Glomerular endothelial cell (primary cell): ENCODE measurements around the gene MGAT5. TPM values are rescaled to one million over a fixed set of nuclear protein-coding genes. Genes with fewer than 3 reads are reported as not detected.

Experiments
- DNase-seq: peaks from one replicate; pipeline ENCODE4 v3.0.0-alpha.2; 2011; ENCODE audit warnings: low read depth, low spot score; ENCODE audit errors: extremely low read depth
- total RNA-seq: library from RNA; depleted of rRNA; stranded (reverse); fragments of >200 nt; gene quantifications from 2 replicates; pipeline ENCODE4 v1.2.3, GENCODE V29; 2015

MGAT5 gene, protein sequence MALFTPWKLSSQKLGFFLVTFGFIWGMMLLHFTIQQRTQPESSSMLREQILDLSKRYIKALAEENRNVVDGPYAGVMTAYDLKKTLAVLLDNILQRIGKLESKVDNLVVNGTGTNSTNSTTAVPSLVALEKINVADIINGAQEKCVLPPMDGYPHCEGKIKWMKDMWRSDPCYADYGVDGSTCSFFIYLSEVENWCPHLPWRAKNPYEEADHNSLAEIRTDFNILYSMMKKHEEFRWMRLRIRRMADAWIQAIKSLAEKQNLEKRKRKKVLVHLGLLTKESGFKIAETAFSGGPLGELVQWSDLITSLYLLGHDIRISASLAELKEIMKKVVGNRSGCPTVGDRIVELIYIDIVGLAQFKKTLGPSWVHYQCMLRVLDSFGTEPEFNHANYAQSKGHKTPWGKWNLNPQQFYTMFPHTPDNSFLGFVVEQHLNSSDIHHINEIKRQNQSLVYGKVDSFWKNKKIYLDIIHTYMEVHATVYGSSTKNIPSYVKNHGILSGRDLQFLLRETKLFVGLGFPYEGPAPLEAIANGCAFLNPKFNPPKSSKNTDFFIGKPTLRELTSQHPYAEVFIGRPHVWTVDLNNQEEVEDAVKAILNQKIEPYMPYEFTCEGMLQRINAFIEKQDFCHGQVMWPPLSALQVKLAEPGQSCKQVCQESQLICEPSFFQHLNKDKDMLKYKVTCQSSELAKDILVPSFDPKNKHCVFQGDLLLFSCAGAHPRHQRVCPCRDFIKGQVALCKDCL
- total RNA-seq = 63.7 and 75.1 TPM in 2 replicates

DNA sequence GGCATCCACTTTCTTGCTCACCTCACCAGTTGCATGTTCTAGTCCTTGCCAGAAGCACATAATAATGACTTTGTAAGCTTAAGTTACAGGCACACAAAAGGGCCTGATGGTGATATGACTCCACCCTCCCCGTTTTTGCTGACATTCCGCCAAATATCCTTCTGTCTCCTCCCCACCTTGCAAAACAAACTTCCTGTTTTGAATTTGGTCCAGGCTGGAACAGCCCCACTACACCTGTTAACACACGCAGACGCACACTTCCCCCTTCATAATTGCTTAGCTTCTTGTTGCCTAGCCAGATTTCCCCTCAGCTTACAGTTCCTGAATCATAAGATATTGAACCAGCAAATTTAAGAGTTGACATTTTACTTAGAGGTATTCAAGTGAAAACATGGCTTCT lies at the start of gene MGAT5:
MGAT5 (plus strand) TSS at position 269 of the 400 bp plus-strand sequence. CDS start 332 bp downstream, outside the sequence.
- no peak for DNase-seq

DNA sequence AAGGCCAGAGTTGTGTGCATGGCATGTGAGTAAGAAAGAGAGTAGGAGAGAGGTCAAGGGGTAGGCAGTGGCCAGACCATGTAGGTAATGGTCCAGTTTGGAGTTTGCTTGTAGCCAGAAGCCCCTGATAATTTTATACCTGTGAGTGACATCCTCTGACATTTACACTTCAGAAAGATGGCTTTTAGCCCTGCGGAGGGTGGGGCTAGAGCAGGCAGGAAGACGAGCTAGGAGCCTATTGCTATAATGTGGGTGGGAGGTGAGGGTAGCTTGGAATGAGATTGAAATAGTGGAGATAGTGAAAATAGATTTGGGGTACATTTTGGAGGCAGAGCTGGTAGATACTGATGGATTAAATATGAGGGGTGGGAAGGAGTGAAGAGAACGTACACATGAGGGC lies 48.8 kb upstream of the MGAT5 start:
- DNase-seq = no peak

DNA sequence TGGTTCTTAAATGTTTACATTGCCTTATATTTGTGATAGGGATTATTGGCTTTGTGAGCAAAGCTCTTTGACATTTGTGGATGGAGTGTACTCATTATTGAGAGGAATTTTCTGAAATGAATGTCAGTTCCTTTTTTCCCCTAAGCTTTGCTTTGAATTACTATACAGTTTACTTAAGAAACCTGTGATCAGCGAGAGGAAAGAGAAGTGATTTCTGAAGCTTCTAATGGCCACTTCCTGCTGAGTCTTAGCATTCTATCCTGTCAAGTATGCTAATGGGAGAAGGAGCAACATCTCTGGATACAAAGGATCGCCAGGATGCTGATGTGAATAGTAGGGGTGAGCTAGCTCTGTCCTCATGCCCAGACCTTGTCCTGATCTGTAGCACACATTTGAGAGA lies 47.8 kb upstream of the MGAT5 start:
- DNase-seq = no peak

DNA sequence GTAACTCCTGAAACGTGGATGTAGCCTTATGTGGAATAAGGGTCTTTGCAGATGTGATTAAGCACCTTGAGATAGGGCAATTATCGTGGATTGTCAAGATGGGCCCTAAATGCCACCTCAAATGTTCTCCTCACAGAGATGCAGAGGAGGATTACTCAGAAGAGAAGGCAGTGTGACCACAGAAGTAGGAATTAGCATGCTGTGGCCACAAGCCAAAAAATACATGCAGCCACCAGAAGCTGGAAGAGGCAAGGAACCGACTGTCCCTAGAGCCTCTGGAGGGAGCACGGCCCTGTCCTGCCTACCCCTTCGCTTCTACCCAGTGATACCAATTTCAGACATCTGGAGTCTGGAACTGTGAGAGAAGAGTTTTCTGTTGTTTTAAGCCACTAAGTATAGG lies 47.3 kb upstream of the MGAT5 start:
- no peak for DNase-seq

DNA sequence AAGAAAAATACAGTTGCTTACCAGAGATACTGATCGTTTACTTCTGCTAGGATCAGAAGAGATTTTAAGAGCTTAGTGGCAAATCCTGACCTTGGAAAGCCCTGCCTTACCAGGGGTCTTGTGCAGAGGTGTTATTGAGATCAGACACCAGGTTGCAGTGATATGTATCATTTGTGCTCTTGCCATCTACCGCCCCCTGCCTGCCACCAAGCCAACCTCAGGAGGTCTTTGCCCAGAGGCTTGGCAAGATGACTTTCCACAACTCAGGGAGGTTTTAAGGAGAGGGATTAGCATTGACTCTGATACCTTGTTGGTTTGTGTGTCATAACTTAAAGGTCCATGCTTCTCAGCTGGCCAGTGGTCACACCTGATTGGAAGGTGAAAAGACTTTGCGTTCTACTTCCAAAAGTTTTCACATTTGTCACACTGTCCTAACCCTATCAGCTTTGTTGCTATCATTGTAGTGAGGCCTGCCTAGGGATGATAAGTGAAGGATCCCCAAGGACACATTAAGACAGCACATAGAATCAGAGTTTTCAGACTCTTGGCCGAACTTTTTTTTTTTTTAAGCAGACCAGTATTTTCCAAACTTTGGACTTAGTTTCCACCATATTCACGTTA lies 46.2 kb upstream of the MGAT5 start:
- DNase-seq = no peak

DNA sequence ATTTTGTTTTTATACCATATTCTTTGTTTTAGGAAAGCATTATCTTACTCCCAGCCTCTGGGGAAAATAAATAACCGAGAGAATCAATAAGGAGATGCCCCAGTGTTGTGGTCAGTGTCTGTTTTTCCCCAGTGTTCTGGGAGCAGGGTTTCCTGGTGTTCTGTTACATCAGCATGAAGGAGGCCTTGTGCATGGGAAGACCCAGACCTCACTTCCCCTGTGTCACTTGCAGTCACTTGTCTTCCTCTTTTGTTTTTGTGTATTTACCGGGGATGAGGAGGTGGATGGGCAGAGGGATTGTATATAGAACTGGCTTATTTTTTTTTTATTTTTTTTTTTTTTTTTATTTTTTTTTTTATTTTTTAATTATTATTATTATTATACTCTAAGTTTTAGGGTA lies 45.0 kb upstream of the MGAT5 start:
- no peak for DNase-seq

DNA sequence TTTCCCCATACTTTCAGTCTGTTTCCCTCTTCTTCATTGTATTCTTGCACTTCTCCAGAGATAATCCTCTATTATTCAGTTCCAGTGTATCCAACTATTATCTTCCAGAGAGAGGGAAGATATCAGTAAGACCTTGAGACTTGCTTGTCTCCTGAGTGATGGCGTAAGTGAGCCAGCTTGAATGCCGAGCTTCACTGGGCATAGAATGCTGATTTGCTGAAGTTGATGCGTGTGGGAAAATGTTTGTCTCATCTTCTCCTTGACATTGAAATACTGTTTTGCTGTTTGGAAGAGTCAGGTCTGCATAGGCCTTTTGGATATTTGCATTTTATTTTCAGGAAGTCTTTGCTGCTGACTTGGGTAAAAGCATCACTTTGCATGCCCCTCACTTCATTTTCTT lies 41.1 kb upstream of the MGAT5 start:
- no peak for DNase-seq

DNA sequence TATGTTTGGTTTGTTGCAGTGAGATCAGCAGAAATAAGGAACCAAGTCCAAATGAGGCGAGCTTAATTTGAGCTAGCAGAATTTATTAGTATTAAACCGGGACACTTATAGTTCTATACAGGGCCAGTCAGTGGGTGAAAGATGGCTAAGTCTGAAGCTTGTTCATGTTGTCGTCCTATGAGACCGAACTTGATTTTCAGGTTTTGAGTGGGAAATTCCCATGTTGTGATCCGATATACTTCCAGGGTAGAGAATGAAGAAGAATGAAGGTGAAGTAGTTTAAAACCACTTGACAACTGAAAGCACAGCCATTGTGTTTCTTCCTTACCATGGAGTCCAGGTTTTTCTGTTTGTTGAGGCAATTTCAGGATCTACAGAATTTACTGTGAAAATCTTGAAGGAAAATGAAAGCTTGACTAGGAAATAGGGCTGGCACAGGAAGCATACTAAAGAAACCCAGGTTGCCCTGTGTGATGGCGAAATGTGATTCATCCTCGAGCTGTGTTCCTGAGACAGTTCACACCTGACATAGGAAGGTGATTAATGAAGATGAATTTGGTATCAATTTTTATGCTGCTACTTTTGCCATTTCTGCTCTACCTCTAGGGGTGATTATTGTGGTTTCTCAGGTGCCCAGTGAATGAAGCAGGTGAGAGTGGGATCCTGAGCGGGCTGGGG lies 37.6 kb upstream of the MGAT5 start:
- no peak for DNase-seq

DNA sequence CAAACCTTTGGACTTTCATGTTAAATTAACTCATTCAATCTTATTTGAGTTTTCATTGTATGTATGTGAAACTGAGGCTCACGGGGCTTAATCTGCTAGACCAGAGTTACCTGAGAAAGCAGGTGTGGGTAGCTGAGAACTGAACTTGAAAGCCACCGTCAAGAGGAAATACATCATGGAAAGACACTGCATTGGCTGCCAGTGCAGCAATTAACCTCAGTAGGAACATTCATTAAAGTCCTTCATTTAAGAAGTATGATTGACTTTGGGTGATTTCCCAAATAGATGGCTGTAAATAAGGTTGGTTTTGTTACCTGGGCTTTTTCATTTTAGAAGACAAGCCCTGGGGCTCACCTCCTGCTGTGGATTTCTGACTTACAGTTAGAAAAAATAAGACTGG lies 36.5 kb upstream of the MGAT5 start:
- DNase-seq = no peak

DNA sequence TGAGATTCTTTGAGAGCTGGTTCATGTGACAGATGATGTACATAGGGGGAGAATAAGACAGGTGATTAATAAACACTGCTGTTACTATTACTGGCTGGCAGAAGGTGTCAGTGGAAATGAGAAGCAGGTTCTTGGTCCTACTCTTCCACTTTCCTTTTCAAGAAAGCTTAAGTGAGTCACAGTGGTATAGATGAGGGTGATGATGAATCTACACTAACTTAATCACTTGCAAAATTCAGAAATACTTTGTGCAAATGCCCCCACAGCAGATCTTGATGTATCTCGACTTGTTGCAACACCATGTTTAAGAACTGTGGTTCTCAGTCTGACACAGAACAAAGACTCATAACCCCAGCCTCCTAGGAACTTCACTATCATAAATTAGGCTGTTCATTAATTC lies 35.9 kb upstream of the MGAT5 start:
- no peak for DNase-seq

DNA sequence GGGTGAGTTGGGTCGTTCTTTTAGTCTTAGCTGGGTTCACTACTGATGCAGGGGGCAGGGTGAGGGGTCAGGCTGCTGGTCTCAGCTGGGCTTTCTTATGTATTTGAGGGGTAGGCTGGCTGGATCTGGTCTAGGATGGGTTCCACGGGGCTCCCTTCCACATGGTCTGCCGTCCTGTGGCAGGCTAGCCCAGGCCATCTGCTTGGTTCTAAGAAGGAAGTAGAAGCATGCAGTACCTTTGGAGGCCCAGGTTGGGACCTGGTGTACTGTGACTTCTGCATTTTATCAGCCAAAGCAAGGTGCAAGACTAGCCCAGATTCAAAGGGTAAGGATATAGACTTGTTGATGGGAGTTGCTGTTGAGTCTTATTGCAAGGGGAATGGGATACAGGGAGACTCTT lies 35.5 kb upstream of the MGAT5 start:
- no peak for DNase-seq

DNA sequence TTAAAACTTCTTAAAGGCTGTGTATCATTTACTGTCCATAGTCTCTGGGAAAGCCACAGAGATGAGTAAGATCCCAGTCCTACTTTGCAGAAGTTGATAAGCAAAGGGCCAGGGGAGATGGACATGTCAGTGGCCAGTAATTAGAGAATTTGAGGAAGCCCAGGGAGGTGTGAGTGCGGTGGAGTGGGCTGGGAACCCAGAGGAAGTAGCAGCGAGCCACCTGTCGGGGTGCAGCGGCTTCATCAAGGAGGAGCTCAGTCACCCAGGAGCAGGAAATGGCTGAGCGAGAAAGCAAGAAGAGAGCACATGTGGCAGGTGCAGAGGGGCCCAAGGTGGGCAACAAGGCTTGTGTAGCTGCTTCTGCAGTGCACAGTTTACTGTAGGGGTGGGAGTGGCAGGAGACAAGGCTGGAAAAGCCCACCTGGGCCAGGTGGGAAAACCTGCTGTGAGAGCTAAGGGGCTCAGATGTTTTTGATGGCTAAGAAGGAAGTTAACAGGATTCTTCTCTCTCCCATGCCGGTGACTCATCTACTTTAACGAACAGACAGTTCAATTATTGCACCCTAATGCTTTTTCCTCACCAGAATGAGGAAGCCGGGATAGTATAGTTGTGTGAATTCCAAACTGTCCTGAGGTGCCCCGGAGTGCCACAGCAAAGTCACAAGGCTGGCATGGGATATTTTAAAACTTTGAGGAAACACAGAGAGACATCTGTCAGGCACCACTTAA lies 34.8 kb upstream of the MGAT5 start:
- DNase-seq = no peak

DNA sequence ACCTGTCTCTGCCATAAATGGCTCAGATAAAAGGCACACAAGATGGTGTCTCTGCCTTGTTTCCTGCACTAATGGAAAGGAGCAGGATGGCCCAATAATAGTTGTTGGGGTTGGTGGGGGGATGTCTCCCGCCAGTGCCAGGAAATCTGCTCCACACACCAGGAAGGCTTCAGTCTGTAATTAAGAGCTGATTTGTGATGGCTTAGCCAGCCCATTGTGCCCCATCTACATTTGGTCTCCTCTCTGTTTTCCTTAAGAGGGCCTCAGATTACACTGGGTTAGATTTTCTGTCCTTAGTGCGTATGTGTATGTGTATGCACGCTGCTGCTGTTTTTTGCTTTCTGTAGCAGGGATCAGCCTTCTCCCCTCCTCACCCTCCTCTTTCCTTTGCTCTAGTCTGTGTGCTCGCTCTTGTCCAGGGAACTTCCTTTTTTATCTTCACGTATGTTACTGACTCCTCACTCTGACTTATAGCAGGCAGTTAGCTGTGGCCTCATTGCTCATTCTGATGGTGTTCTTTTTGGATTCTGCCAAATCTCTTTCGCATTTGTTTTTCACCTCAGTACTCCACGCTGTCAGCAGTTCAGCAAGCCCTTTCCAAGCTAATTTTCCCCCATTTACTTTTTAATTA lies 33.4 kb upstream of the MGAT5 start:
- no peak for DNase-seq

DNA sequence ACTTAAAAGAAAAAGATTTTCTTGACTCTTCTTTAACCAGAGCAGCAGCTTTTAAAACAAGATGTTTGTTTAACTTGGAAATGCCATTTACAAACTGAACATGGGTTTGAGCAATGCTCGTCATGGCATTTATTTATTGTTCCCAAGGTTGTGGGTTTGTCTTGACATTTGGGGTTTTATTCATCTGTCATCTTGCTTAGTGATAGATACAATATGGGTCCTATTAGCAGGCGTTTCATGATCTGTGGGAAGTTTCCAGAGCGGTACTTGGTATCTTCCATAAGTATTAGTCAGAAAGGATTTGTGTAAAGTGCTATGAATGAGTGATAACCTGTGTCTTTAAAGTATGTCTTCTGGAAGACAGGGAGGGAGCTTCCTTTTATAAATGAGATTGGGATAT lies 29.9 kb upstream of the MGAT5 start:
- DNase-seq = no peak

DNA sequence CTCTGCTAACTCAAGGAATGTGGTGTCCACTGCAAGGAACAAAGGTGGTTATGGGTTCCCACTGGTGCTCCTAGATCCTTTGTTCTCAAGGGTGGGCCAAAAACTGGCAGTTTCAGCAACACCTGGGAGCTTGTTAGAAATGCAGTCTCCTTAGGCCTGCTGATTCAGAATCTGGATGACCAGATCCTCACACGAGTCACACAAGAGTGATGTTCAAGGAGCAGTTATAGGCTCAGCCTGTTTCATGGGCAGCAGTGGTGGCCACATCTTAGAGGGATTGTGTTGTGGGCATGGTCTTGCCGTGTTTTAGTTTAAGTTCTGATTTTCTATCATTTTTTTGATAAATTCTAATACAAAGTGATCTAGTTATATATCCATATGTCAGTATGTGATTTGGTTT lies 28.7 kb upstream of the MGAT5 start:
- DNase-seq = no peak

DNA sequence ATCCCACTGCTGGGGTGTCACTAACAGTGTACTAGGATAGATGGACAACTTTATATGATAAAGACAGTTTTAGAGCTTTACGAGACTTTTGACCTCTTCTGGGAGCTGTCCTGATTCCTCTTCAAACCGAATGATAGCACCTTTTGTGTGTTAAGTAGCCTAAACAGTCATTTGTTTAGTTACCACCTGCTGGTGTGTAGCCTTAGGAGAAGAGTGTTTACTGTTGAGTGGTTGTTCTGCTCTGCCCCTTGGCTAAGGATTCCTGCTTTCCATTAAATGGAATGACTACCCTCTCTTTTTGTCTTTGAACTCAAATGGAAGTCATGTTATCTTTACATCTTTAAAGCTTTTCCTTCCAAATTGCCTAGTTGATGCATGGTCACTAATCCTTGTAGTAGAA lies 28.0 kb upstream of the MGAT5 start:
- no peak for DNase-seq

DNA sequence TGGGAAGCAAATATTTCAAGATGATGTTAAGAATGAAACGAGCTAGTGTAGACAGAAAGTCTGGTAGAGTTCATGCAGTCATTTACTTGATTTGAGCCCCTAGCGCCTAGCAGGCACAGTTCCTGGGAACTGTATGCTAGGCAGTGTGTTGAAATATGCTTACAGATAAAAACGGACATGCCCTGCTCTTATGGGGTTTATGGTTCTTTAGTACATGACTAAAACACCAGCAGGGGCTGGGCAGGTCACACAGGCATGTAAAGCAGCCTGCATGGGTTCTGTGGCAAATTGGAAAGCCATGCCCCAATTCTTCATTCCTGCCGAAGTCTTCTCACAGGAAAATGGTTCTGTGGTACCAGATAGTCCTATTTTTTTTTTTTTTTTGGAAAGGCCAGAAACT lies 27.3 kb upstream of the MGAT5 start:
- no peak for DNase-seq

DNA sequence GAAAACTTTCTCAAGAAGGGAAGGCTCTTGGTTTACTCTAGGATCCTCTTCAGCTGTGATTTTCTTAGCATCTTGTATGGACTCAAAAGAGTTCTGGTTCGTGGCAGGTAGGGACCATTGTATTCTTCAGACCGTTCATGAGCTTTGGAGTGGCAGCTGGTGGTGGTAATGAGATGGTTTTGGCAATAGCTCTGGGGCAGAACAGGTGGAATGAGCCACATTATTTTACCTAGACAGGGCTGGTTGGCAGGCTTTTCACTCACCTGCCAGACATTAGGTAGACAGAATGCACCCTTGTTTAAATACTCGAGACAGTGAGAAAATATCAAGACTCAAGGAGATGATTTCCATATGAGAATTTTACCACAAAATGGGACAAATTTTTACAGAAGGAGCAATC lies 26.2 kb upstream of the MGAT5 start:
- DNase-seq = no peak

DNA sequence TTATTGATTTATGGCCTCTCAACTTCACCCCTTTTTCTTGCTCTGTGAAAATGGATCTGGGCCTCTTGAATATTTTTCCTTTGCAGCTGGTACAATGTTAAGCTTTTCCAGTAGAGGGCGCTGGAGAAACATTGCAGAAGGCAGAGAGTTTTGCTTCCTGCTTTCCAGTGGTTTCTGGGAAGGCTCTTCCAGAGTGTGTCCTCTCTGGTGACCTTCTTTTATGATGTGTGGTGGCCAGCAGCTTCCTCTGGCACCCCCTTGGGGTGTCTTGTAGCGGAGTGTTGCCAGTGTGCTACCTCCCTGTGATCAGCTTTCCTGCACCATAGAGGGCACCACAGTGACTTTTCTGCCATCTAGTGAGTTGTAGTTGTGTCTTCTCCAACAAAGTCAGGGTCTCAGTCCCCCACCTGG lies 25.4 kb upstream of the MGAT5 start:
- no peak for DNase-seq

DNA sequence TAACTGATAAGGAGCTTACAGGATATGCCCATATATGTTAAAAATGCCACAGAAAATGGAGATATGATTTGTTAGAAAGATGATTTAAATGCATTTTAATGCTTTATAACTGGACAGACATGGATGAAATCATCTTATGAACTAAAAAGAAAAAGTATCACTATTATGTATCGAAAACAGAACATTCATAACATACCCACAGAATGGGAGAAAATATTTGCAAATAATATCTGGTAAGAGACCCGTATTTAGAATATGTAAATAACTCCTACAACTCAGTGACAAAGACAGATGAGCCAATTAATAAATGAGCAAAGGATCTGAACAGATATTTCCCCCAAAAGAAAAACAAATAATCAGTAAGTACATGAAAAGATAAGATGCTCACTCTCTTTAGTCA lies 24.3 kb upstream of the MGAT5 start:
- no peak for DNase-seq
